SK-N-MC (cell line): ENCODE results near the gene BEND7.
A peak's percentile ranks its signal among the peaks of the same experiment; 100 is the strongest.
"Not testable (repeated sequence)": the region's sequence is repeated elsewhere in the genome, so short reads cannot be mapped to it uniquely, and the experiment has no call there.

Source experiments
- DNase-seq: peaks from one replicate; pipeline ENCODE4 v3.0.0-alpha.2; 2011; ENCODE audit warnings: low read depth, low spot score
- H3K27ac ChIP-seq: fragments of 200-600 bp; sonication (generic); 2 replicates; pipeline ENCODE4 v1.5.1; 2016; ENCODE audit warnings: mixed run types
- H3K36me3 ChIP-seq: fragments of 200-600 bp; sonication (generic); 2 replicates; pipeline ENCODE4 v1.6.1; 2017; ENCODE audit warnings: antibody characterized with exemption, low read length, mixed read lengths; ENCODE audit not compliant: insufficient read depth
- H3K4me3 ChIP-seq: fragments of 200-600 bp; sonication (generic); 2 replicates; pipeline ENCODE4 v1.5.1; 2016
- H3K9ac ChIP-seq: fragments of 200-600 bp; sonication (generic); 2 replicates; pipeline ENCODE4 v1.8.0; 2017; ENCODE audit warnings: mixed run types, mixed read lengths; ENCODE audit not compliant: insufficient read length
- H3K9me3 ChIP-seq: fragments of 200-600 bp; sonication (generic); 2 replicates; pipeline ENCODE4 v1.6.1; 2017; ENCODE audit warnings: low read depth, mild to moderate bottlenecking, antibody characterized with exemption, low read length, moderate library complexity, mixed read lengths
- EZH2 ChIP-seq: fragments of 200-600 bp; sonication (generic); IDR thresholded peaks from one replicate; pipeline ENCODE4 v1.6.1; 2017; ENCODE audit warnings: antibody characterized with exemption
- FOXP2 ChIP-seq: optimal IDR thresholded peaks from 2 replicates; pipeline ENCODE3; 2011; ENCODE audit warnings: mild to moderate bottlenecking, moderate library complexity; ENCODE audit not compliant: insufficient read depth; ENCODE audit errors: extremely low read length, control extremely low read depth
- POLR2AphosphoS5 ChIP-seq: IDR thresholded peaks from 2 replicates; pipeline ENCODE4 v1.6.1; 2012; ENCODE audit warnings: mild to moderate bottlenecking, low read depth, low read length, borderline replicate concordance

The BEND7 gene

DNA sequence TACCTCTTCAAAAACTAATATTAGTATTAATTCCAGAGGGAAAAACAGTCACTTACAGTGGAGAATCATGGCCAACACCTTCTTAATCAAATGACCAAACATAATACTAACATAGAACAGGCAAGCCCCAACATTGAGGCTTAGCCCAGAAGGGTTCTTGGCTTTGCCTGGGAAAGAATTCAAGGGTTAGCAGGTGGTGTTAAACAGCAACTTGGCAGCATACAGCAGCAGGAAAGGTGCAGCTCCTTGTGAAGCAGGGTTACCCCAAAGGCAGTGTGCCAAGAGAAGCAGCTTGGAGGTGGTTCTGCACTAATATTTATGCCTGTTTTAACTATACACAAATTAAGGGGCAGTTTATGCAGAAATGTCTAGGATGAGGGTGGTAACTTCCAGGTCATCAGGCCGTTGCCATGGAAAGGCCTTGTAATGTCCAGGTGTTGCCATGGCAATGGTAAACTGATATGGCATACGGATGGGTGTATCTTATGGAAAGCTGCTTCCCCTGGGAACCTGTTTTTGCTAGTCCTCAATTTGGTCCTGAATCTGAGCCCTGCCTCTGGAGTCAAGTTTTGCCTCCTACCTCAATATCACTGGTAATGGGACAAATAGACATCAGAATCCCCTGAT lies 27.2 kb upstream of the BEND7 start:
- Histone ChIP-seq H3K4me3 (no peak overlapping the region), H3K9ac (no peak overlapping the region), H3K36me3 (no peaks in the 10 kb centered on the region), H3K9me3 (no peaks in the 10 kb centered on the region), H3K27ac (no peak overlapping the region)
- TF ChIP-seq FOXP2 (no peak), EZH2 (no peak), POLR2AphosphoS5 (no peak)
- no peak for DNase-seq

DNA sequence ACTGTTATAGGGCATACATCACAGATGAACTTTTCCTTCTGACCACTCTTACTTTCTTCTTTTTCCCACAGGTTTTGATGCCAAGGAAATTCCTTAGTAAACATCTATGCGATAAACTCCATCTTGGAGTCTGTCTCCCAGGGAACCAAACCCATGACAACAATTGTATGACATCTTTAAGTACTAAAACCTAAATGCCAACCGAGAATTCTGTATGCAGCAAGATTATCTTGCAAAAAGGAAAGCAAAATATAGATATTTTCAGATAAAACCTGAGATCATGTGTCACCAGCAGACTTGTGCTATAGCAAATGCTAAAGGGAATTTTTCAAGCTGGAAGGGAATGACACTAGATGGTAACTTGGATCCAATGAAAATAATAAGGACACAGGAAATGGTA lies 22.0 kb upstream of the BEND7 start:
- Histone ChIP-seq H3K9me3 (no peaks in the 10 kb centered on the region), H3K4me3 (no peak overlapping the region), H3K36me3 (no peaks in the 10 kb centered on the region), H3K9ac (no peak overlapping the region), H3K27ac (no peak overlapping the region)
- TF ChIP-seq FOXP2, result no peak
- no peak for TF ChIP-seq EZH2
- TF ChIP-seq POLR2AphosphoS5, result no peak
- no peak for DNase-seq

DNA sequence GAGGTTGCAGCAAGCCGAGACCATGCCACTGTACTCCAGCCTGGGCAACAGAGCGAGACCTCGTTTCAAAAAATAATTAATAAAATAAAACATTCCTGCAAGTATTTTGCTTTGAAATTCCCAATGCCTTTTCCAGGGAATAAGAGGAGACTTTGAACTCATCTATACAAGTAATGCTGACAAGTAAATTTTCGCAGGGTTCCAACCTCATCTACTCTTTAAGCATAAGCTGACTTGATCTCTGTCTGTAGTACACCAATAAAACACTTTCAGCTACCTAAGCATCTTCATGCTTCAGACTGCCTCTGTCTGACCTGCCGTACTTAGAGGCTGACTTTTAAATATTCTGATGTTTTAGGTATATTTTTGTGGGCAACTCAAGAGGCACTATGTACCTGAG lies 13.7 kb upstream of the BEND7 start:
- Histone ChIP-seq H3K4me3 (no peak overlapping the region), H3K9ac (no peak overlapping the region), H3K36me3 (no peaks in the 10 kb centered on the region), H3K27ac (no peak overlapping the region), H3K9me3 (no peaks in the 10 kb centered on the region)
- TF ChIP-seq POLR2AphosphoS5 (no peak), FOXP2 (no peak), EZH2 (no peak)
- no peak for DNase-seq

DNA sequence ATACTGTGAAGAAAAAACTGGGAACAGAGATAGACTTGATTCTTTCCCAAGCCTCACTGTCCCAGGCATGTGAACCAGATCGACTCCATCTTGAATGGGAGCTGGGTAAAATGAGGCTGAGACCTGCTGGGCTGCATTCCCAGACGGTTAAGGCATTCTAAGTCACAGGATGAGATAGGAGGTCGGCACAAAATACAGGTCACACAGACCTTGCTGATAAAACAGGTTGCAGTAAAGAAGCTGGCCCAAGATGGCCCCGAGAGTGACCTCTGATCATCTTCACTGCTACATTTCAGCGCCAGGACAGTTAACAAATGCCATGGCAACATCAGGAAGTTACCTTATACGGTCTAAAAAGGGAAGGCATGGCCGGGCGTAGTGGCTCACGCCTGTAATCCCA lies 9.2 kb upstream of the BEND7 start:
- H3K36me3 ChIP-seq, H3K4me3 ChIP-seq, H3K9me3 ChIP-seq, H3K27ac ChIP-seq, H3K9ac ChIP-seq, DNase-seq: not testable (repeated sequence)

DNA sequence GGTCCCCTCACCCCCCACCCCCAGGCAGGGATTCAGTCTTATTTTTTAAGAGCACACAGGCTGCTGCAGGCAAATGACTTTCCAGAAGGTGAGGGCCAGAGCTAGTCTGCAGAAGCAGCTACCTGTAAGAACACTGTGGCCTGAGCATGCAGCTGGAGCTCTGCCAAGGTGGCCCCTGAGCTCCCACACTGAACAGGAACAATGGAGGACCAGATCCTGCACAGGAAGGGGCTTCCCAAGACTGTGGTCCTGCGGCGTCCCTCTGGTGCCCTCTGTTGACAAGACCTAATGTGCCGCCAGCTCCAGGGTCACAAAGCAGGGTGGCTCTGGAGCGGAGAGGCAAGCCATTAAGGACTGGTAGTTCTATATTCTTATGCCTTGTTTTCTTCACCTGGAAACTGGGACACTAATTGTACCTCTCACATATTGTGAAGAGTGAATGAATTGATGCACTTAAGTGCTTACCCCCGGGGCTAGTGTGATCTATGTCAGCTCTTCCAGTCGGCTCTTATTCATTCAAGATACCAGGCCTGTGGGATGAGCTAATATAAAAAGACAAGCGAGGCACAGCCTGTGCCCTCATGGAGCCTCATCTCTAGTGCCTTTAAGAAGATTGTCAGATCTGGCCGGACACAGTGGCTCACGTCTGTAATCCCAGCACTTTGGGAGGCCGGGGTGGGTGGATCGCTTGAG lies 8.0 kb upstream of the BEND7 start:
- DNase-seq, result no peak
- no peak overlapping the region for H3K27ac ChIP-seq
- H3K36me3 ChIP-seq, result no peaks in the 10 kb centered on the region
- TF ChIP-seq FOXP2, result no peak
- no peak for TF ChIP-seq POLR2AphosphoS5
- TF ChIP-seq EZH2, result no peak
- H3K4me3 ChIP-seq, result no peak overlapping the region
- H3K9me3 ChIP-seq, result no peaks in the 10 kb centered on the region
- no peak overlapping the region for H3K9ac ChIP-seq

DNA sequence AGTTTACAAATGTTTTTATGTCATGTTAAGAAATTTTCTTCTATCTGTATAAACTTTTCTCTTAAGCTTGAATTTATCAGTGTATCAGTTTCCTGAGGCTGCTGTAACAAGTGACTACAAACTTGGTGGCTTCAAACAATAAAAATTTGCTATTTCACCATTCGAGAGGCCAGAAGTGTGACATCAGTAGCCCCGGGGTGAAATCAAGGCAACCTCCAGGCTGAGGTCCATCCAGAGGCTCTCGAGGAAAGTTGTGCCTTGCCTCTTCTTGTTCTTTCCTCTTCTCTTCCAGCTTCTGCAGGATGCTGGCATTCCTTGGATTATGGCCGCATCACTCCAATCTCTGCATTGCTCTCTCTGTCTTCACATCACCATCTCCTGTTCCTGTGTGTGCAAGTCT lies 6.5 kb upstream of the BEND7 start:
- Histone ChIP-seq H3K9ac (no peak overlapping the region), H3K36me3 (no peaks in the 10 kb centered on the region), H3K27ac (no peak overlapping the region)

DNA sequence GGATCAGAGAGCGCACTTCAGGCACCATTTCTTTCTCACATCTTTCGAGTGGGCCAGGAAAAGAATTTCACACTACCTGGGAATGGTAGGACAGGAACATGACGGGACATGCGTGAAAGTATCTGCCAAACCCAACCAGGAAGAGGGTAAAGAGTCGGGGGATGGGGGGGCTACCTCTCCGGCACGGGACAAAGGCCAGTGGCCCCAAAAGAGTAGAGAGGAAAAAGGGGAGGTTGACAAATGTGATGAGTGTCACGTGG lies 830 bp upstream of the BEND7 start:
- Histone ChIP-seq H3K4me3 (peak overlapping the region; percentile 74), H3K9me3 (no peaks in the 10 kb centered on the region), H3K27ac (no peak overlapping the region), H3K36me3 (no peaks in the 10 kb centered on the region), H3K9ac (no peak overlapping the region)
- TF ChIP-seq POLR2AphosphoS5 (no peak), FOXP2 (no peak), EZH2 (no peak)
- no peak for DNase-seq

More for the DNA sequence above, 6.5 kb upstream of the BEND7 start:
- H3K4me3 ChIP-seq, result no peak overlapping the region
- no peak for DNase-seq
- no peak for TF ChIP-seq FOXP2
- TF ChIP-seq EZH2, result no peak
- TF ChIP-seq POLR2AphosphoS5, result no peak
- H3K9me3 ChIP-seq, result no peaks in the 10 kb centered on the region

DNA sequence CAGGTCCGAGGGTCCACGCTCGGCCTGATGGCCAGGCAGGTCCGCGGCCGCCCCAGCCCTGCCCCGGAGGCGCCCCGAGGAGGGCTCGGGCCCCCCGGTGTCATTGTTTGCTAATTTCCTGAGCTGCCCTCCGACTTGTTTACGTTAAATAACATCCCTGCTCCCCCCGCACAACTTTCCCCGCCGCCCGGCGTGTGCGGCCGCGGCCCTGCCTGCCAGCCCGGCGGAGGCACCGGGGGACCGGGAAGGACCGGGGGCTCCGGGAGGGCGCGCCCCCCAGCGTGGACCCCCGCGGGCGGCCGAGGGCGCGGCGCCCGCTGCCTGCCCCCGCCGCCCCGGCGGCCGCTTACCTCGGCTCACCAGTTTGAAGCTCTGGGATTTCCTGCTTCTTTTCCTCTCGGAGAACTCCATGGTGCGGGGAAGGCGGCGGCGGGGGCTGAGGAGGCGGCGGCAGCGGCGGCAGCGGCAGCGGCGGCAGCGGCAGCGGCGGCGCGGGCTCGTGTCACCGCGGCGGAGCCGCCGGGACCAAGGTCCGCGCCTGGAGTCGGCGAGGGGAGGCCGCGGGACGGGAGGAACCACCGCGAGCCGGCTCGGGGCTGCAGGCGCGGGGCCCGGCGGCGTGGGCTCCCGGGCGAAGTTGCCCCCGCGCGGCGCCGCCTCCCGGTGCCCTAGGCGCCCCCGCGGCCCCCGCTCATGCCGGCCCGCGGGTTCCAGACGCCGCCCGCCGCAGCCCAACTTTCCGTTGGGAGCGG lies 515 bp downstream of the BEND7 start:
- no peak for DNase-seq
- peak overlapping the region; percentile 47 for H3K9ac ChIP-seq

DNA sequence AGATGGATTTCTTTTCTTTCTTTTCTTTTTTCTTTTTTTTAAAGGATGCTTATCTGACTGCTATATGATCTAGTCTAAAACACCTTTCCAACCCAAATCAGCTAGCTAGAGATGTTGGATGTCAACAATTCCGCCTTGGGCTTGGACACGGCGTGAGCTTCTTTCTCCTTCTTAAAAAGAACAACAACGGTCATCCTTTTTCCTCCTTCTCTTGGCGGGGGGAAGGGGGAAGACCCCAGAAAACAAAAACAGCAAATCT lies 1.0 kb downstream of the BEND7 start:
- Histone ChIP-seq H3K27ac (no peak overlapping the region), H3K9me3 (no peaks in the 10 kb centered on the region), H3K9ac (peak overlapping the region; percentile 47), H3K4me3 (peak overlapping the region; percentile 74), H3K36me3 (no peaks in the 10 kb centered on the region)
- TF ChIP-seq POLR2AphosphoS5 (no peak), FOXP2 (no peak), EZH2 (no peak)
- no peak for DNase-seq

More for the DNA sequence above, 515 bp downstream of the BEND7 start:
- no peaks in the 10 kb centered on the region for H3K36me3 ChIP-seq
- H3K9me3 ChIP-seq, result no peaks in the 10 kb centered on the region
- peak overlapping the region; percentile 74 for H3K4me3 ChIP-seq
- H3K27ac ChIP-seq, result no peak overlapping the region
- TF ChIP-seq POLR2AphosphoS5 (no peak), EZH2 (no peak), FOXP2 (no peak)
